Trophoblast cell (in vitro differentiated cells and primary cell): ENCODE results near the gene MIA3.

Experiments
- DNase-seq, 2 donors: peaks; one replicate each; pipeline ENCODE4 v3.0.0-alpha.2; 2016
- H2AFZ ChIP-seq: 2 replicates; pipeline ENCODE4 v1.6.1; 2013; ENCODE audit warnings: low read length, moderate library complexity, mild to moderate bottlenecking; ENCODE audit not compliant: insufficient read depth, poor library complexity
- H2AK5ac ChIP-seq: 2 replicates; pipeline ENCODE4 v1.6.1; 2013; ENCODE audit warnings: mild to moderate bottlenecking, low read length
- H2BK120ac ChIP-seq: 2 replicates; pipeline ENCODE4 v1.6.1; 2013; ENCODE audit warnings: low read length, mild to moderate bottlenecking, moderate library complexity; ENCODE audit not compliant: insufficient read depth, poor library complexity
- H2BK12ac ChIP-seq: 2 replicates; pipeline ENCODE4 v1.6.1; 2013; ENCODE audit warnings: mild to moderate bottlenecking, low read length, moderate library complexity
- H2BK5ac ChIP-seq: 2 replicates; pipeline ENCODE4 v1.6.1; 2013; ENCODE audit warnings: low read length, low read depth, moderate library complexity, mild to moderate bottlenecking; ENCODE audit not compliant: poor library complexity
- H3K14ac ChIP-seq: 2 replicates; pipeline ENCODE4 v1.6.1; 2013; ENCODE audit warnings: mild to moderate bottlenecking, low read length
- H3K18ac ChIP-seq: 2 replicates; pipeline ENCODE4 v1.6.1; 2013; ENCODE audit warnings: mild to moderate bottlenecking, low read length
- H3K23ac ChIP-seq: 2 replicates; pipeline ENCODE4 v1.6.1; 2013; ENCODE audit warnings: low read length
- H3K27ac ChIP-seq: 2 replicates; pipeline ENCODE4 v1.5.1; 2013; ENCODE audit warnings: low read depth, mild to moderate bottlenecking, inconsistent platforms, low read length, moderate library complexity
- H3K27me3 ChIP-seq: 2 replicates; pipeline ENCODE4 v1.6.1; 2013; ENCODE audit warnings: inconsistent platforms, mild to moderate bottlenecking, low read length, moderate library complexity; ENCODE audit not compliant: insufficient read depth
- H3K36me3 ChIP-seq, 2 experiments: 1 replicate in 1 of 2; 2 replicates in 1 of 2; pipeline ENCODE4 v1.6.1; 2013; ENCODE audit warnings: low read length in 2 of 2, mild to moderate bottlenecking in 2 of 2, moderate library complexity in 1 of 2; ENCODE audit not compliant: insufficient read depth in 2 of 2, control insufficient read depth in 1 of 2
- H3K4ac ChIP-seq: 2 replicates; pipeline ENCODE4 v1.6.1; 2013; ENCODE audit warnings: low read depth, mild to moderate bottlenecking, low read length, moderate library complexity
- H3K4me1 ChIP-seq, 2 experiments: 1 replicate in 1 of 2; 2 replicates in 1 of 2; pipeline ENCODE4 v1.6.1; 2013; ENCODE audit warnings: low read length in 2 of 2, mild to moderate bottlenecking in 2 of 2, moderate library complexity in 1 of 2; ENCODE audit not compliant: insufficient read depth in 2 of 2, control insufficient read depth in 1 of 2
- H3K4me2 ChIP-seq: 2 replicates; pipeline ENCODE4 v1.6.1; 2013; ENCODE audit warnings: inconsistent platforms, mild to moderate bottlenecking, low read length, moderate library complexity
- H3K4me3 ChIP-seq: 2 replicates; pipeline ENCODE4 v1.5.1; 2013; ENCODE audit warnings: mild to moderate bottlenecking, low read depth, low read length, inconsistent platforms
- H3K79me1 ChIP-seq: one replicate; pipeline ENCODE4 v1.6.1; 2013; ENCODE audit warnings: low read length
- H3K79me2 ChIP-seq: 2 replicates; pipeline ENCODE4 v1.6.1; 2013; ENCODE audit warnings: low read length, mild to moderate bottlenecking; ENCODE audit not compliant: control insufficient read depth, insufficient read depth, poor library complexity
- H3K9ac ChIP-seq: 2 replicates; pipeline ENCODE4 v1.6.1; 2013; ENCODE audit warnings: mild to moderate bottlenecking, low read length
- H3K9me3 ChIP-seq: 2 replicates; pipeline ENCODE4 v1.6.1; 2013; ENCODE audit warnings: low read depth, mild to moderate bottlenecking, control low read depth, inconsistent platforms, low read length; ENCODE audit not compliant: insufficient read depth
- H4K12ac ChIP-seq: 2 replicates; pipeline ENCODE4 v1.6.1; 2013; ENCODE audit warnings: low read depth, mild to moderate bottlenecking, low read length, moderate library complexity
- H4K8ac ChIP-seq: 2 replicates; pipeline ENCODE4 v1.6.1; 2013; ENCODE audit warnings: low read depth, mild to moderate bottlenecking, low read length, moderate library complexity
- H4K91ac ChIP-seq: one replicate; pipeline ENCODE4 v1.6.1; 2013; ENCODE audit warnings: low read depth, mild to moderate bottlenecking, low read length, moderate library complexity
- WGBS: extraction: QIAGEN DNeasy Blood & Tissue Kit; methylation state at CpG from one replicate; pipeline ENCODE4 v1.1.7; 2013; ENCODE audit warnings: missing lambda C conversion rate; ENCODE audit not compliant: insufficient read length, insufficient coverage; ENCODE audit errors: extremely low coverage; 5-methylcytosine and 5-hydroxymethylcytosine counted together

MIA3 gene

GRCh38 chr1:222624214-222624613, 6.3 kb downstream of the MIA3 start:
- Histone ChIP-seq H2BK5ac (no peak overlapping the region), H2AFZ (no peak overlapping the region), H4K12ac (no peak overlapping the region), H3K4me1 (peaks cover 0 to 3% of the 10 kb centered on the region in 2 experiments), H3K4ac (no peak overlapping the region), H3K4me2 (no peak overlapping the region), H4K8ac (no peak overlapping the region), H2AK5ac (no peak overlapping the region), H3K27me3 (no peaks in the 10 kb centered on the region), H4K91ac (no peak overlapping the region), H3K79me2 (no peaks in the 10 kb centered on the region), H3K9me3 (no peaks in the 10 kb centered on the region), H3K79me1 (no peaks in the 10 kb centered on the region), H2BK120ac (no peak overlapping the region), H3K23ac (no peak overlapping the region), H3K4me3 (no peak overlapping the region), H3K18ac (no peak overlapping the region), H3K9ac (no peak overlapping the region), H3K36me3 (peaks cover 0 to 12% of the 10 kb centered on the region in 2 experiments), H3K27ac (no peak overlapping the region), H3K14ac (no peak overlapping the region), H2BK12ac (no peak overlapping the region)
- DNase-seq, result no peak
- WGBS, result no CpG with 5 or more reads among the region's 7 CpGs

- no peak overlapping the region for H2AFZ ChIP-seq
- no peak overlapping the region for H2BK120ac ChIP-seq
- no peak overlapping the region for H3K4ac ChIP-seq
- no peak overlapping the region for H2BK12ac ChIP-seq
- H3K27me3 ChIP-seq, result no peaks in the 10 kb centered on the region
- H3K23ac ChIP-seq, result no peak overlapping the region
- H3K27ac ChIP-seq, result no peak overlapping the region
- H4K8ac ChIP-seq, result no peak overlapping the region
- H3K4me3 ChIP-seq, result no peak overlapping the region
- 100% methylated on average over 1 of the region's 6 CpGs for WGBS
- H3K9ac ChIP-seq, result no peak overlapping the region
- H3K14ac ChIP-seq, result no peak overlapping the region
- H3K18ac ChIP-seq, result no peak overlapping the region
- no peaks in the 10 kb centered on the region for H3K79me1 ChIP-seq
- peaks cover 6 to 19% of the 10 kb centered on the region in 2 experiments for H3K36me3 ChIP-seq
- no peak overlapping the region for H2AK5ac ChIP-seq
- H3K4me1 ChIP-seq, result no peaks in the 10 kb centered on the region
- no peaks in the 10 kb centered on the region for H3K9me3 ChIP-seq
- no peak overlapping the region for H3K4me2 ChIP-seq
- no peak overlapping the region for H4K91ac ChIP-seq
- no peak for DNase-seq
- H2BK5ac ChIP-seq, result no peak overlapping the region
- H4K12ac ChIP-seq, result no peak overlapping the region
- H3K79me2 ChIP-seq, result no peaks in the 10 kb centered on the region
Measured at GRCh38 chr1:222627232-222627631, 9.3 kb downstream of the MIA3 start.

DNA sequence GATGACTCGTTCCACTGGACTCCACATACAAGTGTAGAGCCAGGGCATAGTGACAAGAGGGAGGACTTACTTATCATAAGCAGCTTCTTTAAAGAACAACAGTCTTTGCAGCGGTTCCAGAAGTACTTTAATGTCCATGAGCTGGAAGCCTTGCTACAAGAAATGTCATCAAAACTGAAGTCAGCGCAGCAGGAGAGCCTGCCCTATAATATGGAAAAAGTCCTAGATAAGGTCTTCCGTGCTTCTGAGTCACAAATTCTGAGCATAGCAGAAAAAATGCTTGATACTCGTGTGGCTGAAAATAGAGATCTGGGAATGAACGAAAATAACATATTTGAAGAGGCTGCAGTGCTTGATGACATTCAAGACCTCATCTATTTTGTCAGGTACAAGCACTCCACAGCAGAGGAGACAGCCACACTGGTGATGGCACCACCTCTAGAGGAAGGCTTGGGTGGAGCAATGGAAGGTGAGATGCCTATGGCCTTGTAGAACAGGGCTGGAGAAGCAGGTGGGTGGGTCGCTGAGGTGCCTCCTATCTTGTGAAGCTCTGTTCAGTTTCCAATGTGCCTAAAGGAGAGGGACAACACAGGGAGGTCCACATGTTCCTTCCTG, 12.1 kb downstream of the MIA3 start:
- no CpG with 5 or more reads among the region's 7 CpGs for WGBS
- no peak overlapping the region for H3K18ac ChIP-seq
- H2BK12ac ChIP-seq, result no peak overlapping the region
- H3K36me3 ChIP-seq, result peaks cover 13 to 23% of the 10 kb centered on the region in 2 experiments
- H2BK120ac ChIP-seq, result no peak overlapping the region
- H2AK5ac ChIP-seq, result no peak overlapping the region
- no peak overlapping the region for H4K91ac ChIP-seq
- no peak overlapping the region for H3K4me2 ChIP-seq
- peak in 1 of 2 donors; percentile 67 for DNase-seq
- no peak overlapping the region for H3K4ac ChIP-seq
- H3K79me2 ChIP-seq, result no peaks in the 10 kb centered on the region
- H3K9ac ChIP-seq, result no peak overlapping the region
- no peak overlapping the region for H4K8ac ChIP-seq
- H3K27ac ChIP-seq, result no peak overlapping the region
- H3K14ac ChIP-seq, result no peak overlapping the region
- H4K12ac ChIP-seq, result no peak overlapping the region
- no peaks in the 10 kb centered on the region for H3K79me1 ChIP-seq
- no peak overlapping the region for H2BK5ac ChIP-seq
- H3K23ac ChIP-seq, result no peak overlapping the region
- H3K4me1 ChIP-seq, result no peaks in the 10 kb centered on the region
- H3K27me3 ChIP-seq, result no peaks in the 10 kb centered on the region
- H2AFZ ChIP-seq, result no peak overlapping the region
- H3K9me3 ChIP-seq, result no peaks in the 10 kb centered on the region
- H3K4me3 ChIP-seq, result no peak overlapping the region

GRCh38 chr1:222631611-222632208, 13.8 kb downstream of the MIA3 start:
- H3K4me3 ChIP-seq, result no peak overlapping the region
- H3K36me3 ChIP-seq, result peaks cover 18 to 20% of the 10 kb centered on the region in 2 experiments
- H3K4me2 ChIP-seq, result no peak overlapping the region
- H2BK5ac ChIP-seq, result no peak overlapping the region
- no peak overlapping the region for H2AK5ac ChIP-seq
- H3K79me2 ChIP-seq, result no peaks in the 10 kb centered on the region
- no peak overlapping the region for H3K23ac ChIP-seq
- no peak overlapping the region for H4K91ac ChIP-seq
- no peak overlapping the region for H4K12ac ChIP-seq
- no peak overlapping the region for H2BK120ac ChIP-seq
- DNase-seq, result peak in 1 of 2 donors; percentile 54
- H3K14ac ChIP-seq, result no peak overlapping the region
- no peak overlapping the region for H4K8ac ChIP-seq
- no peak overlapping the region for H3K18ac ChIP-seq
- H3K27me3 ChIP-seq, result no peaks in the 10 kb centered on the region
- no peaks in the 10 kb centered on the region for H3K79me1 ChIP-seq
- H3K27ac ChIP-seq, result no peak overlapping the region
- H3K4ac ChIP-seq, result no peak overlapping the region
- no peak overlapping the region for H2BK12ac ChIP-seq
- no CpG with 5 or more reads among the region's 3 CpGs for WGBS
- H3K4me1 ChIP-seq, result no peaks in the 10 kb centered on the region
- no peak overlapping the region for H2AFZ ChIP-seq
- no peaks in the 10 kb centered on the region for H3K9me3 ChIP-seq
- H3K9ac ChIP-seq, result no peak overlapping the region
